HG03521 (cell line): Measurements from ENCODE around the gene LZTS3.
"Not testable (repeated sequence)": the region's sequence is repeated elsewhere in the genome, so short reads cannot be mapped to it uniquely, and the experiment has no call there.

Experiments
- ATAC-seq: cut with Tn5 transposase; IDR thresholded peaks from one replicate; pipeline ENCODE4 v1.9.1; 2021; ENCODE audit warnings: mild to moderate bottlenecking, moderate library complexity; ENCODE audit not compliant: unreplicated experiment

Gene LZTS3

DNA sequence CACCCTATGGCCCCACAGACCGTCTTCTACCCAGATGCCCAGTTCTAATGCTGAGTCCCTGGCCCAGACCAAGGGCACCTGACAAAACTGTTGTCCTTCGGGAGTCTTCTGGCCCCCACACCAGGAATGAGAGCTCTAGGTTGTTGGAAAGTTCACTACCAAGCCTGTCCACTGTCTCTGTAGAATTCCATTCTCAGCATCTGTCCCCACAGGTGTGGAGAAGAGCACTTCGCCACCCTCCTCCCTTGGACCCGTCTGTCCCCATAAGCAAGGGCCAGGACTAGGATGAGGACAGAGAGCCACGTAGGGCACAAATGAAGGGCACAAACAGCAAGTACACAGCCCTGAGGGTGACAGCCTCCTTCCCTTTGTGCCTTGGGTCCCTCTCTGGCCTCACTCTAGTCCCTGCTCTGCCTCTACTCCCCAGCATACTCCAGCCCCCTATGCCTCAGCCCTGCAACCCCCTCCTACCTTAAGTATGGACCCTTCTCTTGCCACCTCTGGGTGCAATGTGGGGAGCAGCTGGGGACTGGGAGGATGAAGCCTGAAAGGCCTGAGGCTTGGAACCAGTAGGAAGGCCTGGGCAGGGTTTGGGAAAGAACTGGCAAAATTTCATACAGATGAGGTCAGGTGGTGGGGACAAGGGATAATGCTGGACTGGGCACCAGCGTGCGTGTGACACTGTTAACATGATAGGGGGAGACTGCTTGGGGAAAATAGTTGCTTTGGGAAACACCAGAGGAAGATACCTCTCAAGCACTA lies 4.3 kb downstream of the LZTS3 start:
- ATAC-seq = no peak

DNA sequence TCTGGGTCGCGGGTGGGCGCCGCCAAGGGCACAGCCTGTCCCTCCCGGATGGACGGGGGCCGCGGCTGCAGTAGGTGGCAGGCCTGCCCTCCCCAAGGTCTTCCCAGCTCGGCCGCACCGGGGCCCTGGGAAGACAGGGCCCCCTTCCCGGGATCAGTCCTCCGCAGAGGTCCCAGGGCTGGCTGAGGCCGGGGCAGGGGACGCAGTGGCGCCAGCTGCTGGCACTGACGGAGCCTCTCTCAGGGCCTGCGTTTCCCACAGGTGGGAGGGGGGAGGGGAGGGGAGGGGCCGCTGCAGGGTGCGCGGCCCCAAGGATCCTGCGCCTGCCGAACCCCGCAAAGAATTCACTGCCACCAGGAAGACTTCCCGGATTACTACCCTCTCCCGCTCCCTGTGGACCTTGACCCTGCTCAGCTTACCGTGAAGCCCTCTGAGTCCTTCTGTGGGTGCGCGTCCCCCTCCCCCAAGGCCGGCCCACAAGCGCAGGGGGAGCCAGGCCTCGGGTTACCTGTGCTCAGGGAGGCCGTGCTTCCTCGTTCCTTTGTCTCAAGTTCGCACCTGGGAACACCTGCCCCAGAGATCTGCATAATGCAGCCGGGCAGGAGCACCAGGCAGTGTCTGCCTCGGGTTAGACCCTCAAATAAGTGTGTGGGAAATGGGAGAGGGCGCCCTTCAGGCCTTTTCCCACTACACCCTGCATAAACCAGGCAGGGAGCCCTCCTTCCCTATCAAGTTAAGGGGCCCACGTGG lies 5.1 kb downstream of the LZTS3 start:
- ATAC-seq = no peak

DNA sequence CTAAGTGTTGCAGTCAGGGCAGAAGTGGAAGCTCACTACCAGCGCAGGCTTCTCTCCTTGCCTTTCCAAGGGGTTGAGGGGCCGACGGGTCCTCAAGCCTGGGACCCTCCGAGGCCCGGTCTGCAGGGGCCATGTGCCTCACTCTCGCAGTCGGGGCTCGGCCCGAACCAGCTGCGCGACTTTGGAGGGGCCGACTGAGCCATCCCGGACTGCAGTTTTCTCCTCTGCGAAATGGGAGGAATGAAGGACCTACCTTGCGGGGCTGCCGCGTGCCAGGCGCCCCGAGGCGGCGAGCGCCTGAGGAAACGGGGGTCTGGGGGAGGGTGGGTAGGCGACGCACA lies 5.6 kb downstream of the LZTS3 start:
- ATAC-seq = no peak

DNA sequence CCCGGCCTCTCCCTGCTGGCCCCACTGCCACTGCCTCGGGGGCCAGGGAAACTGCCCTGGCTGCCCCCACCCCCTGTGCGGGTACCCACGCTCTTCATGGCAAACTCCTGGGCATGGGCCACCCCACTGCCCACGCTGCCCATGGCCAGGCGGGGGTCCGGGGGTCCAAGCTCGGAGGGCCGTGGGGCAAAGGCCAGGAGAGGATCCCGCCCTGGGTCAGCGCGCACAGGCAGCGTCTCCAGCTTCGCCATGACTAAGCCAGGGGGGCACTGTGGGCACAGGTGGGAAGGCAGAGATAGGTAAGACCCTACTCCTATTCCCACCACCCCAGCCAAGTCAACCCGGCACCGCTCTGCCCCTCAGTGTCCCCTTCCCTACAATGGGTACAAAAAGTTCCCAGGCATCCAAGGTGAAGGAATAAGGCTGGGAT lies 6.4 kb downstream of the LZTS3 start:
- no peak for ATAC-seq

DNA sequence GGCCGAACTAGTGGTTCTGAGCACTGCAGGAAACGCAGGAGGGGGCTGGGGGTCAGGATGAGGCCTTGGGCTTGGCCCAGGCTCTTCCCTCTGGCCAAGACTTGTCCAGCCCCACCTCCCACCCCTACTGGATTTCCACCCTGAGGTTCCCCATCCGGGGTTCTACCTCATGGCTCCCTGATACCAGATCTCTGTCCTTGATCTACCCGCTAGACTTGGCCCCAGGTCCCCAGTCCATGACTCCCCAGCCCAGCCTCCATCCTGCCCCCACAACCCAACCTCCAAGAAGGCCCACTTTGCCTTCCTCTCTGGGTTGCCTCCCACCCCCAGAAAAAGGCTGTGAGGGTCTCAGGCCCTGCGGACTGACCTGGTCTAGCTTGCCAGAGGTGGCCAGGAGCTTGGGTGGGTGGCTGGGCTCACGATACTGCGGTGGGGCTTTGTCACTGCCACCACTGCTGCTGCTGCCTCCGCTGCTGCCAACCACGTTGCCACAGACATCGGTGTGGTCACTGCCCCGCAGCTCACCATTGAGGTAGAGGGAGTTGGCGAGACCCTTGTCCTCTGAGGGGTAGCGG lies 6.9 kb downstream of the LZTS3 start:
- no peak for ATAC-seq

DNA sequence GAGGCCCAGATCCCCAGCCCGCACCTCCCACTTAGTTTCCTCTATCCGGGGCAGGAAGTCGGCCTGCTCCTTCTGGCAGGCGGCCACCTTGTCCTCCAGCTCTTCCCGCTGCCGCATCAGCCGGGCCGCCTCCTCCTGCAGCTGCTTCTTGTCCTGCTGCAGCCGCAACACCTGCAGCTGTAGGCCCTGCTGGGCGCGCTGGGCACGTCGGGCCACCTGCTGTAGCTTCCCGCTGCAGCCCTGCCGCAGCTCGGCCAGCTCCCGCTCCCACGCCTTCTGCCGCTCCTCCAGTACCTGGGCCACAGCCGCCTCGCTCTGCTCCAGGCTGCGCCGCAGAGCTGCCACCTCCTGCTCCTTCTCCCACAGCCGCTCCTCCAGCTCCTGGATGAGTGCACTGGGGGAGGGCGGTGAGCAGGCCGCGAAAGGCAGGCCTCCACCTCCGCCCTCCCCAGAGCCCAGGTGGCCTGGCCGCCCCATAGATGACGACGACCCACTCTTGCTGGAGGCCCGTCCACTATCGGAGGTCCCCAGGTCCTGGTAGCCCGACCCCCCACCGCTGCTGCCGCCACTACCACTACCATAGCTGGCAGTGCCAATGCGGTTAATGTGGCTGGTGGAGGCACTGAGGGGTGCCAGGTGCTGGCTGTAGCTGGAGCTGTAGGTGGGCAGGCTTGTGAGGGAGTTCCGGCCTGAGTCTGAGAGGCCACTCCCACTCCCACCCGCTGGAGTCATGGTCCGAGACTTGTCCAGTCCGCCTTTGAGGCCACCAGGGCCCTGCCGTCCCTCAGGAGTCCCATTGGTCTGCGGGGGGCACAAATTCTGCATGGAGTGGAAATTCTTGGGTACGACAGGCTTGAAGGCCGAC lies 7.6 kb downstream of the LZTS3 start:
- ATAC-seq = no peak

DNA sequence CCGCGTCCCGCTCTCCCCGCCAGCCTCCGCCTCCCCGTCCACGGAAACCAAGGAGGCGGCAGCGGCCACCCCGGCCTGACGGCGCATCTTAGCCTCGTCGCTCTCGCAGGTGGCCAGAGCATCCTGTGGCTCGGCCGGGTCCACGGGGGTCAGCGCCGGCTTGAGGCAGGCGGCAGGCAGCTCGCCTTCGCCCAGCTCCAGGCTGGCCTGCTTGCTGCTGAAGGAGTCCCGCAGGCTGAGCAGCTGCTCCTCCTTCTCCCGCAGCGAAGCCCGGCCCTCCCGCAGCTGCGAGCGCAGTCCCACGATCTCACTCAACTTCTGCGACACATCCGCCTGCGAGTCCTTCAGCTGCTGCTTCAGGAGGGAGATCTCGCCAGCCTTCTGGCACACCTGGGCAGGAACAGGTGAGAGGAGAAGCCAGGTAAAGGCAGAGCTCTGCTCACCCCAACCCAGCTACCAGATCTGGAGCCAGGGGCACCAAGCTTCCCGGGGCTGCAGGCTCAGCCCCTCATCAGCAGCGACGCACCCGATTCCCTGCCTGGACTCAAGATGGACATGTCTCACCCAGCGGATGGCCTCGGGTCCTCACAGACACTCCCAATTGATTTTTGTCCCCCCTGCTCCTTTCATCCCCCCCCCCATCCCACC lies 8.5 kb downstream of the LZTS3 start:
- no peak for ATAC-seq

DNA sequence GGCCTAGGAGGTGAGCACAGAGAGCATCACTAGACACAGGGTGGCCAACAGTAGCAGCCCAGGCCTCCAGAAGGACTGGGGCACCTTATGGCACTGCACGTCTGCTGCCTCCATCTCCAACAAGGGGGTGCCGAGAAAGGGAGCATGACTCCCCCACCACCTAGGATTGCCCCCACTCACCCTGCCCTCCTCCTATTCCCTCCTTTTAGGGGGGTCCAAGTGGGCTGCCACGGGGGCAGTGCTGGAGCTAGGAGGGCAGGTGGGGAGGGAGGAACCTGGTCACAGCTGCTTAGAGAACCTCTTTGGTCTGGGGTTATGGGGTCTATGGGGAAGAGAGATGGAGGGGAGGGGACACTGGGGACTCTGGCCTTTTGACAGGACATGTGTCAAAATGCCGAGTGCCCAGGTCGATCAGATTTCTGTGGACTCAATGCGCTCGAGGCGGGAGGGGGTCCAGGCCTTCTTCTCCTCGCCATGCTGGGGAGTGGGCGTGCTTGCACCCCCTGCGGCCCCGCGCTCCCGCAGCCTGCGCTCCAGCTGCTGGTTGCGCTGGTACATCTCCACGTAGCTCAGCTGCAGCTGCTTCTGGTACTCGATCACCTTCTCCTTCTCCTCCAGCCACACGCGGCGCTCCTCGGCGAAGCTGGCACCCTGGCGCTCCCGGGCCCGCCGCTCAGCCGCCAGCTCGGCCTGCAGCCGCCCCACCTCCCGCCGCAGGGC lies 9.1 kb downstream of the LZTS3 start:
- no peak for ATAC-seq

DNA sequence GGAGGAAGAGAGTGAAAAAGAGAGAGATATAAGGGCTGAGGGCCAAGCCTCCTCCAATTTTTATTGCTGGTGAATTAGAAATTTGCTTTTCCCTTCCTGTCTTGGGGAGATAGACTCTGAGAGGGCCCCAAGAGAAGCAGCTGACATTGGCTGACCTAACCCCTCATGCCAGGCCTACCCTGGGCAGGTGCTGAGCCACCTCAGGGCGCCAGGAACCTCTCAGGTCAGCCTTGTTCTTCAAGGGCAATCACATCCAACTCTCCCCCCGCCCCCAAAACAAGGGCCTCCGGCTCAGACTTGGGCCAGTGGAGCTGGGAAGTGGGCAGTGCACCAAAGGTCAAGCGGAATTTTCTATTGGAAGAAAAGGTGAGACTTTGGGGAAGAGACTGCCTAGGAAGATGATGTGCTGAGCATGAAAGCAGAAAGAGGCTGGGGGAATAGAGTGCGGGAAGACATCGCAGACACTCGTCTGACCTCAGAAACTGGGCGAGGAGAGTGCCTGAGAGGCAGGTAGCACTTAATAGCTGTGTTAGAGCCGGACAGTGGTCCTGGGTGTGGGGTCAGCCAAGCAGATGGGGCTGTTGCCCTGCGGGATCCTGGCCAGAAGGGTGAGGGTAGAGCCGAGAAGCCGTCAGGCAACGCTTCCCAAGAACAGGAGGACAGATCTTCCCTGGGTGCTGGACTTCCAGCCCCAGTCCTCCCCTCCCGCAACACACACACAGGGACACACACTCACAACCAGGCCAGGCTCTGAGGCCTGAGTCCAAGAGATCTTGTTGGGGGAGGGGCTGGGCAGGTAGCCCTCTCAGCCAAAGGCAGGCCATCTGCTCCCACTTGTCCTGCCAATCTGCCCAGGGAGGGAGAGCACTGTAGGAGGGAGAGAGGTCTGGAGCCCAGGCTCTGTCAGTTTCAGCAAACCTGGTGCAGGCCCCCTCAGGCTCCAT lies 10.0 kb downstream of the LZTS3 start:
- ATAC-seq = no peak

DNA sequence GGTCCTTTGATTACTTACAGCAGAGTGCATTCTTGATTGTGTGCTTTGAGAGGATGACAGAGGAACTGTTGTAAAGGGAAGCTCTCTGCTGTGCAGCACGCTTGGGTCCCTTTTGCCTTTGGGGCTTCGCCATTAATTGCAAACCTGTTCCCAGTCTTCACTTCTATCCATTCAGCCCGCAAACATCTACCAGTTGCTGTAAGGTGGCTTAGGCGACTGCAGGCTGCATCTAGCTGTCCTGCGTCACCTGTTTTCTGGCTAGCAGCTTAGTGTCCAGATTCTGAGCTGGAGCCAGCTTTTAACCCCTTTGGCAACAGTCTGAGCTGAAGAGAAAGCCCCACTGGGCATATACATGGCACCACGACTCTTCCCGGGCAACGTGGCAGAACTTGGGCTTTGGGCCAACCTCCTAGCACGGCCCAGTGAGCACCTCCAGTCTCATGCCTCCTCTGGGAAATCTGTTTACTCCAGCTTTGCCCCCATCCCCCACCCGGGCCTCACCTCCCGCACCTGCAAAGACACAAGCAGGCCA lies 11.2 kb downstream of the LZTS3 start:
- ATAC-seq = no peak

DNA sequence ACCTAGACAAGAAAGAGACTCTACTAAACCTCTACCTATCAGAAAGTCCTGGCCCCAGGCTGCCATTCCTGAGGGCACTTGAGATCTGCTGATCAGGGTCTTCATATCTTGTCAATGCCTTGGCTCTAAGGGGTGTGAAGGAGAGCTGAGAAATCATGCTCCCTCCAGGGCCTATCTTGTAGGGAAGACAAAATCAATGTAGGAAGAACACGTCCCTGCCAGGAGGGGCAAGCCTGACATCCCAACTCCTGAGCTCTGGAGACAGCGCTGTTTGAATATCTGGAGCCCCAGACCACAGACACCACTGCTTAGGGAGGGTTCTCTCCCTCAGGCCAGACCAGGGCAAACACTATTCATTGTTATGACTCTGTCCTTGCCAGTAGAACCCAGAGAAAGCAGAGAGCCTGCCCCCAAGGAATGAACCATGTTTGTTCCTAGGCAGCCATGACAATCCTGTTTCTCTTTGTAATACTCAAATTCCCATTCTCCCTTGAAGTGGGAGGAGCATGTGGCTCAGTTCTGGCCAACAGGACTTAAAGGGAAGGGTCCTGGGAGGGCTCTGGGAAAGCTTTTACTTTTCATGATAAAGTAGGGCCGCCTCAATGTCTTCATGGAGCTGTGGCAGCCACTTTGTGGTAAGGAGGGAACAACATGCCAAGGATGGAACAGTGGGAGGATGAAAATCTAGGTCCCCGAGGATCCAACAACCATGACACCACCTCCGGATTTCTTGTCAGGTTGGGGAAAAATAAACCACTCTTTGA lies 11.9 kb downstream of the LZTS3 start:
- no peak for ATAC-seq

DNA sequence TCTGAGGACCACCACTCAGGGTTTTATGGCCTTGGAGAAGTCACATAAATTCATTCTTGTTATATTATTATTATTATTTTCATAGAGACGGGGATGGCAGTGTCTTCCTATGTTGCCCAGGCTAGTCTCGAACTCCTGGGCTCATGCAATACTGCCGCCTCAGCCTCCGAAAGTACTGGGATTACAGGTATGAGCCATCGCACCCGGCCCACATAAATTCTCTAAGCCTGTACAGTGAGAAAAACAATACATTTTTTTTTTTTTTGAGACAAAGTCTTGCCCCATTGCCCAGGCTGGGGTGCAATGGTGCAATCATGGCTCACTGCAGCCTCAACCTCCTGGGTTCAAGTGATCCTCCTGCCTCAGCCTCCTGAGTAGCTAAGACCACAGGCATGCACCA lies 12.9 kb downstream of the LZTS3 start:
- no peak for ATAC-seq

DNA sequence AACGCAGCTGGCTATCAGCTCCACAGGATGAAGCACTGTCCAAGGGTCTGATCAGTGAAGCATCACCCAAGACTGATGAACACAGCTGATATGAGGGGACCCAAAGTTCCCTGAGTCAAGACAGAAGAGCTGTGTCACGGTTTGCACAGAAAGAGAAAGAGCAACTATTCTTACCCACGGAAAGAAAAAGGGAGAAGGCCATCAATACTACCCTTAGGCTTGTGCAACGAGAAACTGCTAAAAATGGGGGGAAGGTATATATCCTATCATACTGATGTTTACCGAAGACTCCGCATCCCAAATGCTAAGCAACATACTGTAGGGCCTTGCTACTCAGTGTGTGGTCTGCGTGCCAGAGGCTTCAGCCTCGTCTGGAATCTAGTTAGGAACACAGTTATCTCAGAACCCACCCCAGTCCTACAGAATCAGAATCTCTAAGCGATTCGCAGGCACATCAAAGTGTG lies 14.3 kb downstream of the LZTS3 start:
- no peak for ATAC-seq

DNA sequence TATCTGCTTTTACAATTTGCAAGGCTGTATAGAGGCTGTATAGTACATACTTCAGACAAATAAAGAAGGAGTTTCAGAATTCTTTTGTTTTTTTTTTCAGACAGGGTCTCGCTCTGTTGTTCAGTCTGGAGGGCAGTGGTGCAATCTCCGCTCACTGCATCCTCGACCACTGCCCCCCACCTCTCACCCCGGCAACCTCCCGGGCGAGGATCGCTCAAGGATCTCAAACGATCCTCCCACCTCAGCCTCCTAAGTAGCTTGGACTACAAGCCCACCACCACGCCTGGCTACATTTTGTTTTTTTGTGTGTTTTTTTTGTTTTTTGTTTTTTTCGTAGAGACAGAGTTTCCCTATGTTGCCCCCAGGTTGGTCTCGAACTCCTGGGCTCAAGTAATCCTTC lies 15.5 kb downstream of the LZTS3 start:
- ATAC-seq = no peak

DNA sequence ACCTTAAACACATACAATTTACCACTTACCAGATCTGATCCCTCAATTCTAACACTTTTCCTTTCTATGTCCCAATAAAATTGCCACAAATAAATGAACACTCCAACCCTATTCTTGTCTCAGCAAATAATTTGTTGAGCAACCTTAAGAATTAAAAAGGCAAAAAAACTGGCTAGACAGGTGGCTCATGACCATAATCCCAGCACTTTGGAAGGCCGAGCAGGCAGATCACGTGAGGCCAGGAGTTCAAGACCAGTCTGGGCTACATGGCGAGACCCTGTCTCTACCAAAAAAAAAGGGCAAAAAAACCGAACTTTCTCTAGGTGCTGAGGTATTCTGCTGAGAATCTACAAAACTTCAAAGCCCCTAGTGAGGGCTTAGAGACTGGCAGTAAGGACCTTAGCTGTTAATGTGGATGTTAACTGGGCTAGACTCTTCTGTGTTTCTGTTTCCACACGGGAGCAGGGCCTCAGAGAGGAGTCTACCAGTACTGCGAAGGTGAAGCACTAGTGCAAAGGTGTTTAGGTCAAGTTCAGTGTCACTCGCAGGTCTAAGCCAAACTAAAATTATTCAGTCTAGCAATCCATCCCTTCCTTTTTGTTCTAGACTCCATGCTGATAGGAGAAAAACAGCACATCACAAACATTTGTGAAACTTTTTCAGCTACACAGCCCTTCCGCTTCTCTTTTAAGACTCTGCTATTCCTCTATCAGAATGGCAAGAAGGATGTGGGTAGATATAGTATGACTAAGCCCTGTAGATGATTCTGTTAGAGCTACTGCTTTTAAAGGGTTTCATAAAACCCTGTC lies 16.3 kb downstream of the LZTS3 start:
- ATAC-seq = peak; percentile 68

DNA sequence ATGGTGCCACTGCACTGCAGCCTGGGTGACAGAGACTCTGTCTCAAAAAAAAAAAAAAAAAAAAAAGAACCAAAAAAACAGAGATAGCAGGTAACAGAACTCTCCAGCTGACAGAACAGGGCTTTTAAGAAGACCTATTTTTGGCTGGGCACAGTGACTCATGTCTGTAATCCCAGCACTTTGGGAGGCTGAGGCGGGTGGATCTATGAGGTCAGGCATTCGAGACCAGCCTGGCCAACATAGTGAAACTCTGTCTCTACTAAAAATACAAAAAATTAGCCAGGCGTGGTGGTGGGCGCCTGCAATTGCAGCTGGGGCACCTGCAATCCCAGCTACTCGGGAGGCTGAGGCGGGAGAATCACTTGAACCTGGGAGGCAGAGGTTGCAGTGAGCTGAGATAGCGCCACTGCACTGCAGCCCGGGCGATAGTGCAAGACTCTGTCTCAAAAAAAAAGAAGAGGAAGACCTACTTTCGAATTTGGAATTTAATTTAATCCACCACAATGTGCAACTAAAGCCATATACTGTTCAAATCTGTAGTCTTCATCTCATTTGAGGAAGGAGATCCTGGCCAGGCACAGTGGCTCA lies 21.2 kb downstream of the LZTS3 start:
- not testable (repeated sequence) for ATAC-seq

DNA sequence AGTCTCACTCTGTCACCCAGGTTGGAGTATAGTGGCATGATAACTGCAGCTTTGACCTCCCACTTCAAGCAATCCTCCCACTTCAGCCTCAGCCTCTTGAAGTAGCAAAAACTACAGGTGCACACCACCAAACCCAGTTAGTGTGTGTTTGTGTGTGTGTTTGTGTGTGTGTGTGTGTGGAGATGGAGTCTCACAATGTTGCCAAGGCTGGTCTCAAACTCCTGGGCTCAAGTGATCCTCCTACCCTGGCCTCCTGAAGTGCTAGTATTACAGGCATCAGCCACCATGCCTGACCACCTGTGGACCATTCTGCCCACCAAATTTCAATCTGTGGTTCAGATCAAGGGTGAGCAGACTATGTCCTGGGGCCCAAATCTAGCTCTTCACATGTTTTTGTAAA lies 22.4 kb downstream of the LZTS3 start:
- ATAC-seq = no peak
